ENCODE measurements around the gene DOLPP1.
A peak's percentile ranks its signal among the peaks of the same experiment; 100 is the strongest.

Gene DOLPP1

GRCh38 chr9:129118799-129119198 lies 37.9 kb downstream of the DOLPP1 start:
- POLR2A ChIA-PET: interaction anchor here (0.6 kb wide), 1 partner anchor 21 kb away, joined by 4 read pairs; no protein-coding TSS in a partner anchor
- TF ChIP-seq SCRT2 (tag by site-specific recombination; IDR thresholded peaks at IDR 0.05) (0 out of 2 replicates have a peak, but pooled peaks have one; percentile 12), GLIS1 (tag by site-specific recombination; IDR thresholded peaks at IDR 0.05) (peak; percentile 57), ZIC2 (tag by site-specific recombination; IDR thresholded peaks at IDR 0.05) (0 out of 2 replicates have a peak, but pooled peaks have one; percentile 17), ZNF274 (IDR thresholded peaks at IDR 0.05; ENCODE audit: low read length) (no peak), ZNF274 (tag by site-specific recombination; IDR thresholded peaks at IDR 0.05; ENCODE audit: borderline replicate concordance) (no peak)
- no peak overlapping the region for H3K27ac ChIP-seq (ENCODE audit: extremely low read depth, low read depth, low read length)
- CTCF ChIA-PET: interaction anchor here (2.7 kb wide), 1 partner anchor 13 kb away, joined by 13 read pairs; no protein-coding TSS in a partner anchor
- H3K4me3 ChIP-seq (ENCODE audit: low read depth, low read length): no peak overlapping the region
- peaks cover 4 to 29% of the 10 kb centered on the region in 2 experiments; a peak in 2 of 3 replicates for H3K36me3 ChIP-seq (ENCODE audit: control insufficient read depth in 2 of 2, insufficient read depth in 1 of 2, low read length in 2 of 2)
- no peaks in the 10 kb centered on the region for H3K9me3 ChIP-seq (ENCODE audit: control insufficient read depth, insufficient read depth, low read depth, low read length)
- H3K4me1 ChIP-seq (ENCODE audit: control insufficient read depth, insufficient read depth, low read length): peaks cover under 1% of the 10 kb centered on the region; the same call in 1 of the 2 replicates

- Histone ChIP-seq H3K4me1 (ENCODE audit: control insufficient read depth, insufficient read depth, low read length) (no peaks in the 10 kb centered on the region), H3K9me3 (ENCODE audit: control insufficient read depth, insufficient read depth, low read depth, low read length) (no peaks in the 10 kb centered on the region), H3K36me3 (ENCODE audit: control insufficient read depth in 2 of 2, insufficient read depth in 1 of 2, low read length in 2 of 2) (peaks cover 4 to 47% of the 10 kb centered on the region in 2 experiments; a peak in 2 of 3 replicates), H3K4me3 (ENCODE audit: low read depth, low read length) (no peak overlapping the region), H3K27ac (ENCODE audit: extremely low read depth, low read depth, low read length) (no peak overlapping the region)
- POLR2A ChIA-PET: no interaction called here
- no peak for TF ChIP-seq ZNF155 (tag by site-specific recombination; IDR thresholded peaks at IDR 0.05)
- TF ChIP-seq EGR2 (tag by site-specific recombination; IDR thresholded peaks at IDR 0.05; ENCODE audit: low read depth): no peak
- TF ChIP-seq IKZF3 (tag by site-specific recombination; IDR thresholded peaks at IDR 0.05): no peak
- TF ChIP-seq TCF7L2 (IDR thresholded peaks at IDR 0.05; ENCODE audit: borderline replicate concordance, low read depth, low read length): no peak
- no peak for TF ChIP-seq AEBP2 (tag by site-specific recombination; IDR thresholded peaks at IDR 0.05; ENCODE audit: borderline replicate concordance)
- no peak for TF ChIP-seq ZNF341 (tag by site-specific recombination; IDR thresholded peaks at IDR 0.05; ENCODE audit: low read depth)
- TF ChIP-seq ZNF670 (tag by site-specific recombination; IDR thresholded peaks at IDR 0.05; ENCODE audit: low read depth): no peak
- no peak for TF ChIP-seq ZNF692 (tag by site-specific recombination; IDR thresholded peaks at IDR 0.05)
- no peak for TF ChIP-seq ZNF707 (tag by site-specific recombination; IDR thresholded peaks at IDR 0.05)
- no peak for TF ChIP-seq ZNF518A (tag by site-specific recombination; conservative IDR thresholded peaks at IDR 0.05; ENCODE audit: low read depth)
- TF ChIP-seq MYNN (tag by site-specific recombination; IDR thresholded peaks at IDR 0.05; ENCODE audit: borderline replicate concordance): no peak
- TF ChIP-seq REST (tag by site-specific recombination; IDR thresholded peaks at IDR 0.05): no peak
- TF ChIP-seq ZNF555 (tag by site-specific recombination; conservative IDR thresholded peaks at IDR 0.05): no peak
- no peak for TF ChIP-seq ZNF324 (tag by site-specific recombination; IDR thresholded peaks at IDR 0.05)
- no peak for TF ChIP-seq ZFP69B (tag by site-specific recombination; IDR thresholded peaks at IDR 0.05)
- no peak for TF ChIP-seq ZNF394 (tag by site-specific recombination; IDR thresholded peaks at IDR 0.05; ENCODE audit: borderline replicate concordance)
- CTCF ChIA-PET: interaction anchor here (1.4 to 3.8 kb wide), 3 partner anchors 10 to 21 kb away, joined by 3 to 29 read pairs (median 5); no protein-coding TSS in a partner anchor
Observed at GRCh38 chr9:129121483-129121882, 40.6 kb downstream of the DOLPP1 start.

All from HEK293 (cell line).